ENCODE measurements around the gene STMND1. TPM values are rescaled to one million over a fixed set of nuclear protein-coding genes. Genes with fewer than 3 reads are reported as not detected.

The STMND1 gene
- total and polyA plus RNA-seq, 2 donors (not counting 1 experiment from before 2014, with no cell fraction given): not detected

DNA sequence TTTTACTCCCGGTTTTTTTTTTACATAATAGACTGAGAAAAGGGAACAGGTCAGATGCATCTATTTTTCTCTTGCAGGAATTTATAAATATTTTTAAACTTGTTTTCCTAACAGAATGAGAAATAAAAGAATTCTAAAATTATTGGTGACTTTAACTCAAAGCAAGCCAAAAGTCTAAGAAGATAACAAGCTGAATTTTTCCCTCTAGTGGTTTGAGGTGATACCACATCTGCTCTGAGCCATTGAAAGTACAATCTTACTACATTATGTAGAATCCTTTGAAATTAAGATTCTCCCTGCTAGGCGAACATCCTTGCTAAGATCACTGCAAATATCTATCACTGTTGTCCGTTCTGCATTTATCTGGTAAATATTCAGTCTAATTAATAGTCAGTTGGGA lies 10.7 kb upstream of the STMND1 start:
- Histone ChIP-seq H3K36me3 (replicated peaks in 1 of 2; ENCODE audit: control extremely low read depth in 1 of 2, control insufficient read depth in 1 of 2, extremely low read depth in 1 of 2, insufficient read depth in 2 of 2, low read length in 1 of 2) (no peaks in the 10 kb centered on the region), H3K27me3 (replicated peaks in 1 of 4; ENCODE audit: control extremely low read depth in 1 of 4, control insufficient read depth in 3 of 4, insufficient read depth in 4 of 4, low read length in 3 of 4) (peaks cover 0 to 2% (median 0%) of the 10 kb centered on the region in 4 experiments), H2AFZ (ENCODE audit: insufficient read depth, low read depth, low read length, poor library complexity, severe bottlenecking) (no peak overlapping the region), H3K4me3 (ENCODE audit: control extremely low read depth in 1 of 5, extremely low read depth in 1 of 5, insufficient read depth in 1 of 5, low read depth in 2 of 5, low read length in 4 of 5) (no peak overlapping the region), H3K9me3 (ENCODE audit: control extremely low read depth in 1 of 3, control insufficient read depth in 2 of 3, insufficient read depth in 1 of 3, low read length in 2 of 3) (no peaks in the 10 kb centered on the region), H3K9ac (ENCODE audit: low read length) (no peak overlapping the region), H3K4me2 (replicated peaks; ENCODE audit: low read depth, low read length, poor library complexity, severe bottlenecking) (no peak overlapping the region), H3K79me2 (ENCODE audit: control insufficient read depth, insufficient read depth, low read length) (no peaks in the 10 kb centered on the region), H4K20me1 (ENCODE audit: control insufficient read depth, insufficient read depth, low read length, poor library complexity, severe bottlenecking) (no peaks in the 10 kb centered on the region), H3K27ac (ENCODE audit: low read length in 2 of 2) (no peak overlapping the region), H3K4me1 (ENCODE audit: control insufficient read depth in 2 of 2, insufficient read depth in 2 of 2, low read length in 2 of 2) (no peaks in the 10 kb centered on the region)
- Mint-ChIP-seq H3K9me3 (ENCODE audit: insufficient read depth) (peaks cover 5% of the 10 kb centered on the region), H3K27me3 (peaks cover 3% of the 10 kb centered on the region), H3K4me3 (no peak overlapping the region), H3K4me1 (no peaks in the 10 kb centered on the region), H3K27ac (no peak overlapping the region)
- WGBS (ENCODE audit: insufficient coverage): no CpG with 5 or more reads among the region's 3 CpGs
- ChIA-PET CTCF (no interaction called here), POLR2A (no interaction called here)
- no peak for TF ChIP-seq EZH2 (IDR thresholded peaks at IDR 0.05; ENCODE audit: borderline replicate concordance, insufficient read depth, low read depth, low read length, poor library complexity, severe bottlenecking)
- TF ChIP-seq, protein P1, sequence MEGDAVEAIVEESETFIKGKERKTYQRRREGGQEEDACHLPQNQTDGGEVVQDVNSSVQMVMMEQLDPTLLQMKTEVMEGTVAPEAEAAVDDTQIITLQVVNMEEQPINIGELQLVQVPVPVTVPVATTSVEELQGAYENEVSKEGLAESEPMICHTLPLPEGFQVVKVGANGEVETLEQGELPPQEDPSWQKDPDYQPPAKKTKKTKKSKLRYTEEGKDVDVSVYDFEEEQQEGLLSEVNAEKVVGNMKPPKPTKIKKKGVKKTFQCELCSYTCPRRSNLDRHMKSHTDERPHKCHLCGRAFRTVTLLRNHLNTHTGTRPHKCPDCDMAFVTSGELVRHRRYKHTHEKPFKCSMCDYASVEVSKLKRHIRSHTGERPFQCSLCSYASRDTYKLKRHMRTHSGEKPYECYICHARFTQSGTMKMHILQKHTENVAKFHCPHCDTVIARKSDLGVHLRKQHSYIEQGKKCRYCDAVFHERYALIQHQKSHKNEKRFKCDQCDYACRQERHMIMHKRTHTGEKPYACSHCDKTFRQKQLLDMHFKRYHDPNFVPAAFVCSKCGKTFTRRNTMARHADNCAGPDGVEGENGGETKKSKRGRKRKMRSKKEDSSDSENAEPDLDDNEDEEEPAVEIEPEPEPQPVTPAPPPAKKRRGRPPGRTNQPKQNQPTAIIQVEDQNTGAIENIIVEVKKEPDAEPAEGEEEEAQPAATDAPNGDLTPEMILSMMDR (IDR thresholded peaks at IDR 0.05): no peak
- no peak for ATAC-seq (ENCODE audit: low read depth)
- intact Hi-C loops (cut with micrococcal nuclease): no loop called here
- no peak for DNase-seq

DNA sequence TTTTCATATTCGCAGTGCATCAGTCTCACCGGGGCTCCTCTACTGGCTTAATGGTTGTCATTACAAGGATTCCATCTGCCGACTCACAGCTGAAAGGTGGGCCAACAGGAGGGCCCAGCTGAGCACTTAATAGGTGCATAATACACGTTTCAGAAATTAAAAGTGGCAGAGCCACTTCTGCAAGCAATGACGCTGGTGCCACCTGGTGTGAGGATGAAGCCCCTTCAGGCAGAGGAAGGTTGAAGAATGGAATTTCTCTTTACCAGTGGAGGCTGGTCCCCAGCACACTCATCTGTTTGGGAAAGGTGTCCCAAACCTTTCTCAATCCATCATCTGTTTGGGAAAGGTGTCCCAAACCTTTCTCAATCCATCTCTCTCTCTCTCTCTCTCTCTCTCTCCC lies 8.2 kb upstream of the STMND1 start:
- no peaks in the 10 kb centered on the region for H3K9me3 ChIP-seq (ENCODE audit: control extremely low read depth in 1 of 3, control insufficient read depth in 2 of 3, insufficient read depth in 1 of 3, low read length in 2 of 3)

More for the DNA sequence above, 8.2 kb upstream of the STMND1 start:
- H3K9ac ChIP-seq (ENCODE audit: low read length): no peak overlapping the region
- H3K9me3 Mint-ChIP-seq (ENCODE audit: insufficient read depth): peaks cover 5% of the 10 kb centered on the region
- H2AFZ ChIP-seq (ENCODE audit: insufficient read depth, low read depth, low read length, poor library complexity, severe bottlenecking): no peak overlapping the region
- peaks cover 0 to 7% (median 2%) of the 10 kb centered on the region in 4 experiments for H3K27me3 ChIP-seq (replicated peaks in 1 of 4; ENCODE audit: control extremely low read depth in 1 of 4, control insufficient read depth in 3 of 4, insufficient read depth in 4 of 4, low read length in 3 of 4)
- no peak overlapping the region for H3K4me3 ChIP-seq (ENCODE audit: control extremely low read depth in 1 of 5, extremely low read depth in 1 of 5, insufficient read depth in 1 of 5, low read depth in 2 of 5, low read length in 4 of 5)
- no peaks in the 10 kb centered on the region for H4K20me1 ChIP-seq (ENCODE audit: control insufficient read depth, insufficient read depth, low read length, poor library complexity, severe bottlenecking)
- intact Hi-C loops (cut with micrococcal nuclease): no loop called here
- no peak overlapping the region for H3K27ac Mint-ChIP-seq
- H3K4me2 ChIP-seq (replicated peaks; ENCODE audit: low read depth, low read length, poor library complexity, severe bottlenecking): no peak overlapping the region
- 73% methylated on average over 3 of the region's 5 CpGs for WGBS (ENCODE audit: insufficient coverage)
- TF ChIP-seq, protein P1 (IDR thresholded peaks at IDR 0.05): no peak
- no peak for TF ChIP-seq EZH2 (IDR thresholded peaks at IDR 0.05; ENCODE audit: borderline replicate concordance, insufficient read depth, low read depth, low read length, poor library complexity, severe bottlenecking)
- ATAC-seq (ENCODE audit: low read depth) (no peak), DNase-seq (no peak)
- no peaks in the 10 kb centered on the region for H3K36me3 ChIP-seq (replicated peaks in 1 of 2; ENCODE audit: control extremely low read depth in 1 of 2, control insufficient read depth in 1 of 2, extremely low read depth in 1 of 2, insufficient read depth in 2 of 2, low read length in 1 of 2)
- H3K4me1 Mint-ChIP-seq: no peaks in the 10 kb centered on the region
- H3K79me2 ChIP-seq (ENCODE audit: control insufficient read depth, insufficient read depth, low read length): no peaks in the 10 kb centered on the region
- POLR2A ChIA-PET: no interaction called here
- H3K27ac ChIP-seq (ENCODE audit: low read length in 2 of 2): no peak overlapping the region
- H3K4me1 ChIP-seq (ENCODE audit: control insufficient read depth in 2 of 2, insufficient read depth in 2 of 2, low read length in 2 of 2): no peaks in the 10 kb centered on the region
- H3K4me3 Mint-ChIP-seq: no peak overlapping the region
- CTCF ChIA-PET: no interaction called here
- H3K27me3 Mint-ChIP-seq: peaks cover 13% of the 10 kb centered on the region

All from B cell (primary cell).